SK-N-SH (cell line): ENCODE data around the gene CDK6.

Source experiments
- CTCF ChIP-seq: fragments of 200-600 bp; sonication (generic); IDR thresholded peaks from 2 replicates; pipeline ENCODE4 v1.6.1; 2017; ENCODE audit warnings: antibody characterized with exemption, mild to moderate bottlenecking, moderate library complexity
- ZBTB33 ChIP-seq: IDR thresholded peaks from 2 replicates; pipeline ENCODE4 v1.4.0; 2012; ENCODE audit warnings: low read depth, borderline replicate concordance

GRCh38 chr7:92669616-92670165 lies 166.7 kb downstream of the CDK6 start:
- no peak for TF ChIP-seq ZBTB33
- TF ChIP-seq CTCF: no peak
